SK-N-SH (cell line): Measurements from ENCODE around the gene ABCD2. TPM values are rescaled to one million over a fixed set of nuclear protein-coding genes. Genes with fewer than 3 reads are reported as not detected.

Source experiments
- CTCF ChIA-PET: fragments of 300-600, 350-600 bp; formaldehyde crosslinking; extraction: SDS; loops from one replicate; lab custom pipeline; 2021; lab: Yijun Ruan, JAX
- POLR2A ChIA-PET: fragments of 350-600 bp; sonication (Branson Sonifier 250); formaldehyde crosslinking; extraction: SDS; loops from one replicate; lab custom pipeline; 2020; ENCODE audit warnings: antibody characterized with exemption, inconsistent platforms; lab: Yijun Ruan, JAX
- DNase-seq: peaks from one replicate; pipeline ENCODE4 v3.0.0; 2012
- H2AFZ ChIP-seq: fragments of 200-600 bp; sonication (generic); 2 replicates; pipeline ENCODE4 v1.8.1; 2016; ENCODE audit warnings: antibody characterized with exemption, mild to moderate bottlenecking, low read depth
- H3F3A ChIP-seq: fragments of 200-600 bp; sonication (generic); replicated peaks from 2 replicates; pipeline ENCODE3; 2016; ENCODE audit warnings: antibody characterized with exemption, mild to moderate bottlenecking; ENCODE audit not compliant: insufficient read depth
- H3K27ac ChIP-seq, 2 experiments: fragments of 200-500 bp in 1 of 2; fragments of 200-600 bp in 1 of 2; sonication (Bioruptor generic) in 1 of 2; sonication (generic), shearing (Covaris generic) in 1 of 2; 2 replicates each; pipeline versions ENCODE4 v1.5.1 to v1.6.1; 2014 to 2016; ENCODE audit warnings: low read depth in 2 of 2, inconsistent platforms in 1 of 2, low read length in 1 of 2, mild to moderate bottlenecking in 1 of 2, mixed read lengths in 1 of 2
- H3K27me3 ChIP-seq: fragments of 200-600 bp; sonication (generic), shearing (Covaris generic); 2 replicates; pipeline ENCODE4 v1.6.1; 2016; ENCODE audit warnings: mixed run types; ENCODE audit not compliant: insufficient read depth
- H3K36me3 ChIP-seq, 2 experiments: fragments of 200-500 bp in 1 of 2; fragments of 200-600 bp in 1 of 2; sonication (Bioruptor generic) in 1 of 2; sonication (generic) in 1 of 2; replicated peaks in 1 of 2; 2 replicates each; pipeline versions ENCODE3 to v1.5.1; 2014 to 2016; ENCODE audit warnings: low read length in 1 of 2, mild to moderate bottlenecking in 1 of 2; ENCODE audit not compliant: insufficient read depth in 2 of 2, control insufficient read depth in 1 of 2
- H3K4me1 ChIP-seq, 2 experiments: fragments of 200-500 bp in 1 of 2; fragments of 200-600 bp in 1 of 2; sonication (Bioruptor generic) in 1 of 2; sonication (generic), shearing (Covaris generic) in 1 of 2; 2 replicates each; pipeline versions ENCODE4 v1.5.1 to v1.6.1; 2014 to 2016; ENCODE audit warnings: low read depth in 1 of 2, low read length in 1 of 2, mixed run types in 1 of 2; ENCODE audit not compliant: insufficient read depth in 2 of 2, control insufficient read depth in 1 of 2
- H3K4me2 ChIP-seq: fragments of 200-600 bp; sonication (generic), shearing (Covaris generic); 2 replicates; pipeline ENCODE4 v1.6.1; 2017; ENCODE audit warnings: mixed run types
- H3K4me3 ChIP-seq, 2 experiments: fragments of 200-500 bp in 1 of 2; fragments of 200-600 bp in 1 of 2; sonication (Bioruptor generic) in 1 of 2; sonication (generic), shearing (Covaris generic) in 1 of 2; 2 replicates each; pipeline versions ENCODE4 v1.5.1 to v1.8.1; 2014 to 2016; ENCODE audit warnings: low read depth in 2 of 2, inconsistent platforms in 1 of 2, low read length in 1 of 2, mild to moderate bottlenecking in 1 of 2, mixed read lengths in 1 of 2, moderate library complexity in 1 of 2
- H3K79me2 ChIP-seq: fragments of 200-600 bp; sonication (generic); 2 replicates; pipeline ENCODE4 v1.8.1; 2017; ENCODE audit warnings: mild to moderate bottlenecking; ENCODE audit not compliant: insufficient read depth
- H3K9ac ChIP-seq: fragments of 200-600 bp; sonication (generic); 2 replicates; pipeline ENCODE4 v1.6.1; 2017; ENCODE audit warnings: mixed run types
- H3K9me2 ChIP-seq: fragments of 200-600 bp; sonication (generic); 2 replicates; pipeline ENCODE4 v1.6.1; 2017; ENCODE audit warnings: mixed run types
- H3K9me3 ChIP-seq: fragments of 200-600 bp; sonication (generic); 2 replicates; pipeline ENCODE4 v1.6.1; 2017; ENCODE audit warnings: mixed run types, mild to moderate bottlenecking, moderate library complexity
- H4K20me1 ChIP-seq: fragments of 200-600 bp; sonication (generic); 2 replicates; pipeline ENCODE4 v1.6.1; 2017; ENCODE audit warnings: mild to moderate bottlenecking, mixed run types; ENCODE audit not compliant: insufficient read depth
- ELF1 ChIP-seq: IDR thresholded peaks from 2 replicates; pipeline ENCODE4 v1.4.0; 2012
- EZH2phosphoT487 ChIP-seq: fragments of 200-600 bp; sonication (generic); IDR thresholded peaks from 2 replicates; pipeline ENCODE4 v1.6.1; 2017; ENCODE audit warnings: low read depth, mixed run types, mild to moderate bottlenecking, antibody characterized with exemption, moderate library complexity, borderline replicate concordance
- FOXJ3 ChIP-seq: sonication (generic); formaldehyde crosslinking; IDR thresholded peaks from 2 replicates; pipeline ENCODE4 v1.5.1; 2020; ENCODE audit warnings: mild to moderate bottlenecking, missing genetic modification reagents
- FOXM1 ChIP-seq: IDR thresholded peaks from 2 replicates; pipeline ENCODE4 v1.4.0; 2012; ENCODE audit warnings: low read depth, mild to moderate bottlenecking
- MXI1 ChIP-seq: IDR thresholded peaks from 2 replicates; pipeline ENCODE4 v1.6.1; 2012; ENCODE audit warnings: mild to moderate bottlenecking, low read depth, low read length, improper control_type of control experiment
- NRF1 ChIP-seq: IDR thresholded peaks from 2 replicates; pipeline ENCODE4 v1.6.1; 2012; ENCODE audit warnings: low read depth, mild to moderate bottlenecking, low read length
- RXRA ChIP-seq: IDR thresholded peaks from 2 replicates; pipeline ENCODE4 v1.4.0; 2012; ENCODE audit warnings: low read depth, mild to moderate bottlenecking, borderline replicate concordance
- SIN3A ChIP-seq: IDR thresholded peaks from 2 replicates; pipeline ENCODE4 v1.6.1; 2012; ENCODE audit warnings: low read depth, mild to moderate bottlenecking, low read length, moderate library complexity, borderline replicate concordance
- SMC3 ChIP-seq: IDR thresholded peaks from 2 replicates; pipeline ENCODE4 v1.6.1; 2012; ENCODE audit warnings: low read depth, low read length, improper control_type of control experiment
- TCF12 ChIP-seq: IDR thresholded peaks from 2 replicates; pipeline ENCODE4 v1.4.0; 2012
- TEAD4 ChIP-seq: IDR thresholded peaks from 2 replicates; pipeline ENCODE4 v1.4.0; 2012; ENCODE audit warnings: mild to moderate bottlenecking, borderline replicate concordance; ENCODE audit not compliant: insufficient read depth
- WGBS: methylation state at CpG from one replicate; pipeline ENCODE4 v1.1.6; 2017; ENCODE audit warnings: low lambda C conversion rate; 5-methylcytosine and 5-hydroxymethylcytosine counted together
- polyA plus RNA-seq, 3 experiments: library from polyadenylated mRNA; depleted of rRNA; stranded (reverse); fragments of >200 nt; gene quantifications; 2 replicates each; pipeline ENCODE4 v1.2.3, GENCODE V29; 2012
- TF ChIP-seq, protein P1 (sequence below): IDR thresholded peaks from 2 replicates; pipeline ENCODE4; 2012
- TF ChIP-seq, protein P2 (sequence below): IDR thresholded peaks from 2 replicates; pipeline ENCODE4 v1.6.1; 2012; ENCODE audit warnings: mild to moderate bottlenecking, low read depth, low read length, moderate library complexity
- TF ChIP-seq, protein P3 (sequence below): fragments of 200-600 bp; sonication (generic); IDR thresholded peaks from 2 replicates; pipeline ENCODE4 v1.6.1; 2017; ENCODE audit warnings: antibody characterized with exemption, mild to moderate bottlenecking, moderate library complexity
- TF ChIP-seq, protein P4 (sequence below): IDR thresholded peaks from 2 replicates; pipeline ENCODE4 v1.4.0; 2012; ENCODE audit warnings: low read depth
- TF ChIP-seq, protein P5 (sequence below): IDR thresholded peaks from 2 replicates; pipeline ENCODE4 v1.4.0; 2012; ENCODE audit warnings: low read depth, borderline replicate concordance

Gene ABCD2
- polyA plus RNA-seq, 1 of the 3 experiments (the other 2 are of a cell fraction) = 0.02 TPM

DNA sequence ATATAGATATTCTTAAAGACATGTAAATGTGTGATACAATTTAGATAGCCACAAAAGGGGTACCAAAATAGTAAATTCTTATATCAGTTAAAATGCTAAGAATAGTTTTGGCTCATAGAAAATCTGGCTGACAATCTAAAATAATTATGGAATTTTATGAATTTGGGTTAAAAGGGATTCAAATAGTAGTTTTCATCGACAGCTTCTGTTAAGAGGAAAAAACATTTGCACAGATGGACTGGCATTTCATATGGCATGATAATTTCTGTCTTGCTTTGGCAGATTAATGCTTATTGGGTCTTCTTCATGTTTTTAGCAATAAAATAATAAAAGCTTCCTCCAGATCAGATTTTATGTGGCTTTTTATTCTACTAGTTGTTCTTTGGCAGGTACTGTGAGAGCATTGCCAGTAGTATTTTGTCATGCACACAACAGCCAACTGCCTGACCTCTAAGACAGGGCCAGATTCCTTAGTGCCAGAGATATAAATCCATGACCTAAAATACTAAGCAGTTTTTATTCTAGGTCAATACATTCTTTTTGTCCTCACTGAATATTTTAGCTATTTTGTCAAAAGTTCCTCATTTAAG lies 9.1 kb downstream of the ABCD2 start (continued):
- TF ChIP-seq, protein P1, sequence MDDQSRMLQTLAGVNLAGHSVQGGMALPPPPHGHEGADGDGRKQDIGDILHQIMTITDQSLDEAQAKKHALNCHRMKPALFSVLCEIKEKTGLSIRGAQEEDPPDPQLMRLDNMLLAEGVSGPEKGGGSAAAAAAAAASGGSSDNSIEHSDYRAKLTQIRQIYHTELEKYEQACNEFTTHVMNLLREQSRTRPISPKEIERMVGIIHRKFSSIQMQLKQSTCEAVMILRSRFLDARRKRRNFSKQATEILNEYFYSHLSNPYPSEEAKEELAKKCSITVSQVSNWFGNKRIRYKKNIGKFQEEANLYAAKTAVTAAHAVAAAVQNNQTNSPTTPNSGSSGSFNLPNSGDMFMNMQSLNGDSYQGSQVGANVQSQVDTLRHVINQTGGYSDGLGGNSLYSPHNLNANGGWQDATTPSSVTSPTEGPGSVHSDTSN = no peak

DNA sequence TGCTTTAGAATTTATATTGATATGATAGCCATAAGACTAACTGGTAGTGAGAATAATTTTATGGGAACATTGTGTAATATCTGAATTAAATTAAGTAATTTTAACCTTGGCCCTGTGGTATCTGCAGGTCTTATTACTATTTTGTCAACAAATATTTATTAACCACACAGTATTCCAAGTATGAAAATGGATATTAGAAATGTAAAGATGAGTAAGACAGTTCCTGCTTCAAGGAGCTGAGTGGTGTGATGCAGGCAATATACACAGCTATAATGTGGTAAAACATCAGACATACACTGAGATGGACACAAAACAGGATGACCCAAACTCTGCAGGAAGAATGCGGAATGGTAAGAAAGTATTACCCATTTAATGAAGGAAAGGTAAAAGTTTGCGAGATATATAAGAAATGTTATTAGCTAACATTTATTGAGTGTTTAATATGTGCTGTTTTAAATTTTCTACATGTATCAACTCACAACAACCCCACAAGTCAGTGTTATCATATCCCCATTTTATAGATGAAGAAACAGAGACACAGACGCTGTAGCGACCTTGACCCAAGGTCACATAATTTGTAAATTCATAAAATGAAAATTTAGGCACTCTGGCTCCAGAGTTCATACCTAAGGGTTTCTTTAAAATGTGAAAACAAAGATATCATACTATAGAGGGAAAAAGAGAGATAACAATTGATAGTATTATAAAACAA lies 12.7 kb downstream of the ABCD2 start:
- no peak overlapping the region for H3K4me2 ChIP-seq
- no peak overlapping the region for H2AFZ ChIP-seq
- POLR2A ChIA-PET = no interaction called here
- WGBS = 85% methylated on average over 4 of the region's 4 CpGs
- no peak overlapping the region for H3K4me3 ChIP-seq
- H3K9me2 ChIP-seq = no peaks in the 10 kb centered on the region
- no peak for TF ChIP-seq ELF1
- no peak for TF ChIP-seq SMC3
- TF ChIP-seq TCF12 = no peak
- TF ChIP-seq, protein P2, sequence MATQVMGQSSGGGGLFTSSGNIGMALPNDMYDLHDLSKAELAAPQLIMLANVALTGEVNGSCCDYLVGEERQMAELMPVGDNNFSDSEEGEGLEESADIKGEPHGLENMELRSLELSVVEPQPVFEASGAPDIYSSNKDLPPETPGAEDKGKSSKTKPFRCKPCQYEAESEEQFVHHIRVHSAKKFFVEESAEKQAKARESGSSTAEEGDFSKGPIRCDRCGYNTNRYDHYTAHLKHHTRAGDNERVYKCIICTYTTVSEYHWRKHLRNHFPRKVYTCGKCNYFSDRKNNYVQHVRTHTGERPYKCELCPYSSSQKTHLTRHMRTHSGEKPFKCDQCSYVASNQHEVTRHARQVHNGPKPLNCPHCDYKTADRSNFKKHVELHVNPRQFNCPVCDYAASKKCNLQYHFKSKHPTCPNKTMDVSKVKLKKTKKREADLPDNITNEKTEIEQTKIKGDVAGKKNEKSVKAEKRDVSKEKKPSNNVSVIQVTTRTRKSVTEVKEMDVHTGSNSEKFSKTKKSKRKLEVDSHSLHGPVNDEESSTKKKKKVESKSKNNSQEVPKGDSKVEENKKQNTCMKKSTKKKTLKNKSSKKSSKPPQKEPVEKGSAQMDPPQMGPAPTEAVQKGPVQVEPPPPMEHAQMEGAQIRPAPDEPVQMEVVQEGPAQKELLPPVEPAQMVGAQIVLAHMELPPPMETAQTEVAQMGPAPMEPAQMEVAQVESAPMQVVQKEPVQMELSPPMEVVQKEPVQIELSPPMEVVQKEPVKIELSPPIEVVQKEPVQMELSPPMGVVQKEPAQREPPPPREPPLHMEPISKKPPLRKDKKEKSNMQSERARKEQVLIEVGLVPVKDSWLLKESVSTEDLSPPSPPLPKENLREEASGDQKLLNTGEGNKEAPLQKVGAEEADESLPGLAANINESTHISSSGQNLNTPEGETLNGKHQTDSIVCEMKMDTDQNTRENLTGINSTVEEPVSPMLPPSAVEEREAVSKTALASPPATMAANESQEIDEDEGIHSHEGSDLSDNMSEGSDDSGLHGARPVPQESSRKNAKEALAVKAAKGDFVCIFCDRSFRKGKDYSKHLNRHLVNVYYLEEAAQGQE = no peak
- no peak for TF ChIP-seq RXRA
- no peak for TF ChIP-seq FOXJ3
- TF ChIP-seq, protein P3, sequence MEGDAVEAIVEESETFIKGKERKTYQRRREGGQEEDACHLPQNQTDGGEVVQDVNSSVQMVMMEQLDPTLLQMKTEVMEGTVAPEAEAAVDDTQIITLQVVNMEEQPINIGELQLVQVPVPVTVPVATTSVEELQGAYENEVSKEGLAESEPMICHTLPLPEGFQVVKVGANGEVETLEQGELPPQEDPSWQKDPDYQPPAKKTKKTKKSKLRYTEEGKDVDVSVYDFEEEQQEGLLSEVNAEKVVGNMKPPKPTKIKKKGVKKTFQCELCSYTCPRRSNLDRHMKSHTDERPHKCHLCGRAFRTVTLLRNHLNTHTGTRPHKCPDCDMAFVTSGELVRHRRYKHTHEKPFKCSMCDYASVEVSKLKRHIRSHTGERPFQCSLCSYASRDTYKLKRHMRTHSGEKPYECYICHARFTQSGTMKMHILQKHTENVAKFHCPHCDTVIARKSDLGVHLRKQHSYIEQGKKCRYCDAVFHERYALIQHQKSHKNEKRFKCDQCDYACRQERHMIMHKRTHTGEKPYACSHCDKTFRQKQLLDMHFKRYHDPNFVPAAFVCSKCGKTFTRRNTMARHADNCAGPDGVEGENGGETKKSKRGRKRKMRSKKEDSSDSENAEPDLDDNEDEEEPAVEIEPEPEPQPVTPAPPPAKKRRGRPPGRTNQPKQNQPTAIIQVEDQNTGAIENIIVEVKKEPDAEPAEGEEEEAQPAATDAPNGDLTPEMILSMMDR = no peak
- TF ChIP-seq NRF1 = no peak
- TF ChIP-seq, protein P4, sequence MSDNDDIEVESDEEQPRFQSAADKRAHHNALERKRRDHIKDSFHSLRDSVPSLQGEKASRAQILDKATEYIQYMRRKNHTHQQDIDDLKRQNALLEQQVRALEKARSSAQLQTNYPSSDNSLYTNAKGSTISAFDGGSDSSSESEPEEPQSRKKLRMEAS = no peak
- TF ChIP-seq, protein P5, sequence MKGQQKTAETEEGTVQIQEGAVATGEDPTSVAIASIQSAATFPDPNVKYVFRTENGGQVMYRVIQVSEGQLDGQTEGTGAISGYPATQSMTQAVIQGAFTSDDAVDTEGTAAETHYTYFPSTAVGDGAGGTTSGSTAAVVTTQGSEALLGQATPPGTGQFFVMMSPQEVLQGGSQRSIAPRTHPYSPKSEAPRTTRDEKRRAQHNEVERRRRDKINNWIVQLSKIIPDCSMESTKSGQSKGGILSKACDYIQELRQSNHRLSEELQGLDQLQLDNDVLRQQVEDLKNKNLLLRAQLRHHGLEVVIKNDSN = no peak
- TF ChIP-seq FOXM1 = no peak
- no peak for TF ChIP-seq SIN3A
- TF ChIP-seq, protein P1 = no peak
- TF ChIP-seq TEAD4 = no peak
- TF ChIP-seq EZH2phosphoT487 = no peak
- TF ChIP-seq MXI1 = no peak
- H4K20me1 ChIP-seq = no peaks in the 10 kb centered on the region
- CTCF ChIA-PET = interaction anchor here (1.2 kb wide), 1 partner anchor 9 kb away, joined by 3 read pairs; no protein-coding TSS in a partner anchor
- H3K9me3 ChIP-seq = no peaks in the 10 kb centered on the region
- H3K9ac ChIP-seq = no peak overlapping the region
- no peaks in the 10 kb centered on the region for H3K27me3 ChIP-seq
- H3K79me2 ChIP-seq = no peaks in the 10 kb centered on the region
- no peak for DNase-seq
- H3F3A ChIP-seq = no peaks in the 10 kb centered on the region
- no peaks in the 10 kb centered on the region; a peak in 1 of 4 replicates for H3K4me1 ChIP-seq
- peaks cover 0 to 6% of the 10 kb centered on the region in 2 experiments for H3K36me3 ChIP-seq
- no peak overlapping the region for H3K27ac ChIP-seq
